ENCODE data around the gene MATCAP1.
A peak's percentile ranks its signal among the peaks of the same experiment; 100 is the strongest.

The MATCAP1 gene

DNA sequence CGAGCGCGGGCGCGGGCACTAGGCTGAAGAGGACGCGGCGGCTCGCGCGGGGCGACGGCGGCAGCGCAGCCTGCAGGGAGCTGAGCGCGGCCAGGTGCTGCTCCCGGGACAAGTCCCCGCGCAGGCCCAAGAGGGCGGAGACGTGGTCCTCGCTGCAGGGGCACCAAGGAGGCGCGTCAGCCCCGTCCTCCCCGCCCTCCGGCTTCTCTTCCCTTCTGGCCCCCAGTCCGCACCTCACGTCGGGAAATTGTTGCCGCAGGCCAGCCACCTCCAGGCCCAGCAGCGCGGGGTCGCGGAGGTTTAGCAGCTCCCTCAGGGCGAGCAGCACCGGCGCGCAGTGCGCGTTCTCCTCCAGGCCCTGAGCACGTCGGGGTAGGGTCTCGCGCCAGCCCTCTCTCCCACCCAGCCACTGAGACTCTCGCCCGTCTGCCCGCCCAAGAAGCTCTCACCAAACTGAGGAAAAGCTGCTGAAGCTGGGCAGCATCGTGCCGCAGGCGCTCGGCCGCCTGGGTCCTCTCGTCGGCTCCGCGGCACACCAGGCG, 761 bp upstream of the MATCAP1 start:
- Histone ChIP-seq H3K27me3 (ENCODE audit: insufficient read depth, low read depth) (peaks cover 17% of the 10 kb centered on the region; the same call in 1 of the 2 replicates), H3K27ac (no peak overlapping the region), H3K9ac (0 out of 2 replicates have a peak overlapping the region, but pooled peaks have one; percentile 61), H3K4me1 (ENCODE audit: low read depth, poor library complexity, severe bottlenecking) (peaks cover 9% of the 10 kb centered on the region), H3K79me2 (ENCODE audit: insufficient read depth, low read depth) (no peaks in the 10 kb centered on the region), H2AFZ (ENCODE audit: low read depth) (peak overlapping the region; percentile 55), H4K20me1 (ENCODE audit: insufficient read depth) (no peaks in the 10 kb centered on the region), H3K4me3 (IDR thresholded peaks at IDR 0.05; ENCODE audit: insufficient read depth, low read depth, low read length) (no peak overlapping the region), H3K36me3 (ENCODE audit: insufficient read depth) (no peaks in the 10 kb centered on the region), H3K4me2 (peak overlapping the region; percentile 97)
- no peak for TF ChIP-seq CTCF (conservative IDR thresholded peaks at IDR 0.05; ENCODE audit: low read depth, low read length)

DNA sequence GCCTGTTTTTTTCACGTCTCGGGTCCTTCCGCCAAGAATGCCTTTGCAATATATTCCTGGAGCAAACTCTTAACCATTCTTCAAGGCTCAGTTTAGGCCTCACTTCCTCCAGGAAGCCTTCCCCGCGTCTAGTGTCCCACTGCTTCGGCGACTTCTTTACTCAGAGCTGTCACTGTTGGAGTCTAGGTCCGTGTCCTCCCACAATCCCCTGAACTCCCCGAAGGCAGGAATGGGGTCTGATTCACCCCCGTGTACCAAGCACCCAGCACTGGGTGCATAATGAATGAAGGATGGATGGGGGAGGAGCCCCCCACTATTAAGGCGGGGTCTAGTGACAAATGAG, 508 bp downstream of the MATCAP1 start:
- H3K4me2 ChIP-seq: peak overlapping the region; percentile 58
- no peak for TF ChIP-seq CTCF (conservative IDR thresholded peaks at IDR 0.05; ENCODE audit: low read depth, low read length)
- no peak overlapping the region for H3K27ac ChIP-seq
- no peaks in the 10 kb centered on the region for H3K79me2 ChIP-seq (ENCODE audit: insufficient read depth, low read depth)
- H3K4me1 ChIP-seq (ENCODE audit: low read depth, poor library complexity, severe bottlenecking): peaks cover 9% of the 10 kb centered on the region
- no peak overlapping the region for H3K9ac ChIP-seq
- H3K27me3 ChIP-seq (ENCODE audit: insufficient read depth, low read depth): peaks cover 17% of the 10 kb centered on the region; the same call in 1 of the 2 replicates
- peak overlapping the region; percentile 55 for H2AFZ ChIP-seq (ENCODE audit: low read depth)
- H3K36me3 ChIP-seq (ENCODE audit: insufficient read depth): no peaks in the 10 kb centered on the region
- H3K4me3 ChIP-seq (IDR thresholded peaks at IDR 0.05; ENCODE audit: insufficient read depth, low read depth, low read length): no peak overlapping the region
- H4K20me1 ChIP-seq (ENCODE audit: insufficient read depth): no peaks in the 10 kb centered on the region

- Histone ChIP-seq H3K9ac (no peak overlapping the region), H3K27ac (no peak overlapping the region), H3K79me2 (ENCODE audit: insufficient read depth, low read depth) (no peaks in the 10 kb centered on the region), H4K20me1 (ENCODE audit: insufficient read depth) (no peaks in the 10 kb centered on the region), H3K4me3 (IDR thresholded peaks at IDR 0.05; ENCODE audit: insufficient read depth, low read depth, low read length) (no peak overlapping the region), H2AFZ (ENCODE audit: low read depth) (no peak overlapping the region), H3K4me1 (ENCODE audit: low read depth, poor library complexity, severe bottlenecking) (peaks cover 16% of the 10 kb centered on the region), H3K27me3 (ENCODE audit: insufficient read depth, low read depth) (peaks cover 17% of the 10 kb centered on the region; the same call in 1 of the 2 replicates), H3K4me2 (peak overlapping the region; percentile 58; the same call in 1 of the 2 replicates), H3K36me3 (ENCODE audit: insufficient read depth) (no peaks in the 10 kb centered on the region)
- TF ChIP-seq CTCF (conservative IDR thresholded peaks at IDR 0.05; ENCODE audit: low read depth, low read length): no peak
These were observed 1.5 kb downstream of the MATCAP1 start for GRCh38 chr16:67182288-67182687.

DNA sequence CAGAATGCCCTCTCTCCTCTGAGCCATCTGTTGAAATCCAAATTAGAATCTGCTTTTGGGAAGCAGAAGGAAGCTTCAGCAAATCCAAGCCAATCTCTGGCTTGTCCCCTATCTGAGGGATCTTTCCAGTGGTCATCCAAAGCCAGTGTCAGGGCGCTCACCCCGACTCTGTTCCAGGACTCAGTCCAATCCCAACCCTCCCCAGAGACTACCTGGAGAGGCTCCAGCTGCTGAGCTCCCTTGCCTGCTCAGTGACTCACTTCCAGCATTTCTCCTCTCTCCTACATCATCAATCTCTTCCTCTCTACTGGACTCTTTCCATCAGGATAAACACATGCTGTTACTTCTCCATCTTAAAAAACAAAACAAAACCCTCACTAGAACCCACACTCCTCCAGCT, 2.4 kb downstream of the MATCAP1 start:
- Histone ChIP-seq H3K4me3 (IDR thresholded peaks at IDR 0.05; ENCODE audit: insufficient read depth, low read depth, low read length) (no peak overlapping the region), H4K20me1 (ENCODE audit: insufficient read depth) (no peaks in the 10 kb centered on the region), H3K9ac (no peak overlapping the region), H3K27me3 (ENCODE audit: insufficient read depth, low read depth) (peaks cover 9% of the 10 kb centered on the region; the same call in 1 of the 2 replicates), H3K4me1 (ENCODE audit: low read depth, poor library complexity, severe bottlenecking) (peaks cover 17% of the 10 kb centered on the region), H3K79me2 (ENCODE audit: insufficient read depth, low read depth) (no peaks in the 10 kb centered on the region), H3K27ac (no peak overlapping the region), H3K36me3 (ENCODE audit: insufficient read depth) (no peaks in the 10 kb centered on the region), H3K4me2 (no peak overlapping the region), H2AFZ (ENCODE audit: low read depth) (no peak overlapping the region)
- TF ChIP-seq CTCF (conservative IDR thresholded peaks at IDR 0.05; ENCODE audit: low read depth, low read length): no peak

Measured in KMS-11 (cell line).